G401 (cell line): ENCODE results near the gene PTPRD. TPM values are rescaled to one million over a fixed set of nuclear protein-coding genes. Genes with fewer than 3 reads are reported as not detected.
A peak's percentile ranks its signal among the peaks of the same experiment; 100 is the strongest.
"Not testable (repeated sequence)": the region's sequence is repeated elsewhere in the genome, so short reads cannot be mapped to it uniquely, and the experiment has no call there.

Experiments used
- DNase-seq: peaks from one replicate; pipeline ENCODE4 v3.0.0-alpha.2; 2015; ENCODE audit warnings: low spot score
- in situ Hi-C: cut with HindIII; loops from 2 replicates; pipeline ENCODE4 v1.10.0; 2016; ENCODE audit warnings: low sequenced_read_pairs, mixed read lengths
- total RNA-seq: library from RNA; depleted of rRNA; stranded (reverse); fragments of >200 nt; shearing (Covaris generic); gene quantifications from 2 replicates; pipeline ENCODE4 v1.2.3, GENCODE V29; 2014

Gene PTPRD
- total RNA-seq, 1 experiment from 2014 or later = 13.0 TPM

GRCh38 chr9:10523164-10523563 is 89.6 kb downstream of the PTPRD start:
- DNase-seq = no peak
- in situ Hi-C loops = no loop called here

GRCh38 chr9:10512144-10512543 is 100.7 kb downstream of the PTPRD start:
- in situ Hi-C loops = no loop called here
- DNase-seq = no peak

DNA sequence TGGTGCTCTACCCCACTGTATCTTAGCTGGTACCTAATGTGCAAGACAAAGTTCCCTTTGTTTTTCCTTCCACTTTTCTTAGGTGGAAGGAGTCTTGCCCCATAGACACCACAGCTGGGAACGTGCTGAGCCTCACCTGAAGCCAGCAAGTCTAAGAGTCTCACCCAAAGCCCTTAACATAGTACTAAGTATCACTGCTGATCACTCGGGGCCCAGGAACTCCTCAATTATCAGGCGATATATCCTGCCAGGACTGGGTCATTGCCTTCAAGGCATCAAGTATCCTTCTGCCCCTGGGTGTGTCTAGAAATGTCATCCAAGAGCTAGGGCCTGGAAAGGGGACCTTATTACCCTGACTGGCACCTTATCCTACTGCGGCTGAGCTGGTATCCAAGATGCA is 123.9 kb downstream of the PTPRD start:
- DNase-seq = no peak
- in situ Hi-C loops = no loop called here

GRCh38 chr9:10479172-10479571 is 133.6 kb downstream of the PTPRD start:
- DNase-seq = no peak
- in situ Hi-C loops = no loop called here

DNA sequence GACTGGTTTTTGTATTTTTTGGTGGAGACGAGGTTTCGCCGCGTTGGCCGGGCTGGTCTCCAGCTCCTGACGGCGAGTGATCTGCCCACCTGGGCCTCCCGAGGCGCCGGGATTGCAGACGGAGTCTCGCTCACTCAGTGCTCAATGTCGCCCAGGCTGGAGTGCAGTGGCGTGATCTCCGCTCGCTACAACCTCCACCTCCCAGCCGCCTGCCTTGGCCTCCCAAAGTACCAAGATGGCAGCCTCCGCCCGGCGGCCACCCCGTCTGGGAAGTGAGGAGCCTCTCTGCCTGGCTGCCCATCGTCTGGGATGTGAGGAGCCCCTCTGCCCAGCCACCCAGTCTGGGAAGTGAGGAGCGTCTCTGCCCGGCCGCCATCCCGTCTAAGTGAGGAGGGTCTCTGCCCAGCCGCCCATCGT is 163.6 kb downstream of the PTPRD start:
- DNase-seq, in situ Hi-C loops: not testable (repeated sequence)

DNA sequence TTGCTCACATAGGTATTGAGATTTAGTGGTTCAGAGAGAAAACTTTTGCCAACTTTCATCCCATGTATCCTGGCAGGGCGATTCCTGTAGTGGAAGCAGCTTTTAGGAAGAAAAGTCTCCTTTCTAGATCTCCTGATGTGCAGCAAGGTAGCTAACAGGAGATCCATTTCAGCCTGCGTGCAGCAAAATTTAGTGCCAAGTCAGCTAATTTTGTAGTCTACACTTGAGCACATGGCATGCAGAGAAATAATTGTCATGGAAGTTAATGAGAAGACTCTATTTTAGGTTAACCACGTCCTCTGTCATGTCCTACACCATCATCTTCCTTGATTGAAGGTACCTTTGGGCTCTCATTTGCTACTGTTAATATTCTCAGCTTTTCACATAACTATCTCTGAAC is 165.8 kb downstream of the PTPRD start:
- DNase-seq = no peak
- in situ Hi-C loops = no loop called here

GRCh38 chr9:10443868-10444204 is 169.0 kb downstream of the PTPRD start:
- in situ Hi-C loops = no loop called here
- no peak for DNase-seq

DNA sequence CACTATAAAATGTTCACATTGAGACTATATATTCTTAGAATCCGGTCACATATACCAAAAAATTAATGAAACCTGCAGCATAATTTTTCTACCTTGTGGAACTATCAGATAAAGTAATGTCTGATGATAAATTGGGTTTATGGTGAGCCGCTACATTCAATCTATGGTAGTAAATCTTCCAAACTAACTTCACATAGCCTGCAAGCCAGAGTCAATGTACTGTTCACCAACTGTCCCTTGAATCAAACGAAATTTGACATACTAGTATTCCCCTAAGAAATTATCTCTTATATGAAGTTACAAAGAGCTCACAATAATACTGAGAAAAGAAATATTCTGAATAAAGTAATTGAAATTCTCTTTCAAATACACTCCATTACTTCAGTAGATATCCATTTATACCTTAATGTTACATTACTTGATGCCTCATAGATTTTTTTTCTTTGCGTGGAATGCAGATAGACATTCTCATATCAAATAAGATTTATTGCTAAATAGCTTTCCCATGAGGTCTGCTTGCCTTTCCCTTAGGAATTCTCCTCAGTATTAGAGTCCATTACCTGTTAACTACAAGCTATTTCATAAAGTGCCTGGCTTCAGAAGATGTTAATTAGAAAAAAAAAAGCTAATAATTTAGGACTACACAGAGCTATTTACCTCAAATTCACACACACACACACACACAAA is 169.5 kb downstream of the PTPRD start:
- DNase-seq = no peak
- in situ Hi-C loops = no loop called here

DNA sequence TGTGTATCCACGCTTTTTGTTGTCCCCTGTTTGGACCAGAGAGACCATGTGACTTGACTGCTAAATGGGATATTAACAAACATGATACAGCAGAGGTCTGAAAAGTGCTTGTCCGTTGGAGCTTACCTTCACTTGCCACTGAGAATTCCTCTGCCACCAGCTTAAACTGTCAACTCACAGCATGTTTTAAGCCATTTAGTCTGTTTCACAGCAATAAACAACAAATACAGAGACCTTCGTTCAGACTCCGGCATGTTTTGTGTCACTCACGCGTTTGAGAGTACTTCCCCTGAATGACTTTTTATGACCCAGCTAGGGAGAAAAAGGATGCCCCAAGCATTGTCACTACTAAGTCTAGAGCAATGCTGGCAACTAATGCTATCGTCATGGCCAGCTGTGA is 173.8 kb downstream of the PTPRD start:
- in situ Hi-C loops = no loop called here
- DNase-seq = no peak

GRCh38 chr9:10436756-10437155 is 176.0 kb downstream of the PTPRD start:
- no peak for DNase-seq
- in situ Hi-C loops = no loop called here

GRCh38 chr9:10434412-10434811 is 178.4 kb downstream of the PTPRD start:
- no peak for DNase-seq
- in situ Hi-C loops = no loop called here

- DNase-seq = no peak
- in situ Hi-C loops = no loop called here
Observed at GRCh38 chr9:10411272-10411671, 201.5 kb downstream of the PTPRD start.

DNA sequence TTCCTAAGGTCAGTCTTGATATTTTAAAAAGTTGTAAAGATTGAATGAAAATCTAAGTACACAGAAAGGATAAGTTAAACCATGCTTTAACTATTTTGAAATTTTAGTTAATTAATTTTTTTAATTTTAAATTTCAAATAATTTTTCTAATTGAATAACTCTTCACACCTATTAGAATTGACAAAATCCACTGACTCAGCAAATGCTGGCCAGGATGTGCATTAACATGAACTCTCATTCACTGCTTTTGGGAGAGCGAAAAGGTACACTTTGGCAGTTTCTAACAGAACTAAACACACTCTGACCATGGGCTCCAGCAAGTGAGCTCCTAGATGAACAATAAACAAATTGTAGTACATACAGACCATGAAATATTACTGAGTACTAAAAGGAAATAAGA is 209.5 kb downstream of the PTPRD start:
- in situ Hi-C loops = no loop called here

GRCh38 chr9:10396615-10397014 is 216.2 kb downstream of the PTPRD start:
- in situ Hi-C loops = no loop called here
- DNase-seq = no peak

More for the DNA sequence above, 209.5 kb downstream of the PTPRD start:
- DNase-seq = no peak

DNA sequence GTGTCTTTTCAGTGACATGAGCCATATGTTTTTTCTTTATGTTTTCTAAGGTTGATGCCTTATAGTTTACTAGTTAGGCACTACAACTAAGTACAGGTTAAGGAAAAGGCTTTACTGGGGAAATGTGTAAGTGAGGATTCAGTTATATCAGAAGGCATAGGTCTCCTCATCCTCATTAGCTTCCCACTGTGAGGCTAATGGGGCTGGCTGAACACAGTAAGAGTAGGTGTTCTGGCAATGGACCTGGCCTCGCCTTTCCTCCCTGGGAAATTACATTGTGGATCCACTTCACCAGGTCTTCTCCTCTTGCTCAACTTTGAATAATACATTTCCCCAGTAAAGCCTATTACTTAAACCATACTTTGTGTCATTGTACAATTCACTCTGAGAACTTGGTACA is 225.5 kb downstream of the PTPRD start:
- no peak for DNase-seq
- in situ Hi-C loops = no loop called here

- in situ Hi-C loops = no loop called here
- DNase-seq = no peak
Observed at GRCh38 chr9:10371824-10372223, 241.0 kb downstream of the PTPRD start.

- in situ Hi-C loops = no loop called here
- DNase-seq = peak; percentile 27
Observed at GRCh38 chr9:10366171-10366779, 246.5 kb downstream of the PTPRD start.

GRCh38 chr9:10354591-10354990 is 258.2 kb downstream of the PTPRD start:
- in situ Hi-C loops = no loop called here

DNA sequence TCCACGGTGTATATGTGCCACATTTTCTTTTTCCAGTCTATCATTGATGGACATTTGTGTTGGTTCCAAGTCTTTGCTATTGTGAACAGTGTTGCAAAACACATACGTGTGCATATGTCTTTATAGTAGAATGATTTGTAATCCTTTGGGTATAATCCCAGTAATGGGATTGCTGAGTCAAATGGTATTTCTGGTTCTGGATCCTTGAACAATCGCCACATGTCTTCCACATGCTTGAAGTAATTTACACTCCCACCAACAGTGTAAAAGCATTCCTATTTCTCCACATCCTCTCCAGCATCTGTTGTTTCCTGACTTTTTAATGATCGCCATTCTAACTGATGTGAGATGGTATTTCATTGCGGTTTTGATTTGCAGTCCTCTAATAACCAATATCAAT is 267.2 kb downstream of the PTPRD start:
- in situ Hi-C loops, DNase-seq: not testable (repeated sequence)

More at GRCh38 chr9:10354591-10354990, 258.2 kb downstream of the PTPRD start:
- no peak for DNase-seq

DNA sequence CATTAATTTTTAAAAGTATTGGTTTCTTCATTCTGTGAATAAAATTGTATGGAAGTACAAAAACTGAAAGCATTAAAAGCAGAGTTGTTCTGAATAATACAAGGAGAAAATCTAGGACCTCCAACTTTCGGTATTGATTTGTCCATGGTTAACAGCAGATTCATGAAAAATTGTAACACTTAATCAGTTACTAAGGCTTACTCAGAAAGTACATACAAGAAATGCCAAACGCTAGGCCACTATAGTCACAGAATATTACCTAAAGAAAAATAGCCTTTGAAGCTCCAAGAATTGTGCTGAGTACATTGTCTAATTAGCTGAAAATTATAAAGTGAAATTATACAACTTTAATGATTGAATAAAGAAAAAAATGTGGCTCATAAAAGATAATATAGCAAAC is 271.7 kb downstream of the PTPRD start:
- no peak for DNase-seq
- in situ Hi-C loops = no loop called here

DNA sequence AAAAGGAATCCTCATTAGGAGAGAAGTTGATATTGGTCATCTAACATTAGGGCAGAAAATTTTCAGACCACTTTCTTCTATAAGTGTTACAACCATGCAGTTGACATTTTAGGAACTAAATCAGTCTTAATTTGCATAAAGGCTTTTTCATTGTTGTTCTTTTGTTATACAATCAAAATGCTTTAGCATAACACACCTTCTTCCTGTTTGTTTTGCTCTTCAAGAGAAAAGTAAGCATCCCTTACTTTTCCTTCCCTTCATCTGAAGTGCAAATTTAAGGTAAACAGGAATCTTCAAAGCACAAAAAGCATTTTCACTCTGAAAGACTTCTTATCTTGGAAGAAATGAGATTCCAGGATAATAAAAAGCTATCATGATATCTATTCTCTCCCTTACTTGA is 273.6 kb downstream of the PTPRD start:
- in situ Hi-C loops = no loop called here
- DNase-seq = no peak
